Small intestine (tissue), 7 donors: Measurements from ENCODE around the gene LMF1. TPM values are rescaled to one million over a fixed set of nuclear protein-coding genes. Genes with fewer than 3 reads are reported as not detected.

Experiments used
- DNase-seq, 2 donors: peaks; one replicate each; pipeline versions ENCODE4 v3.0.0 to v3.0.0-alpha.2; 2013
- FAIRE-seq: peaks from 2 replicates; lab custom pipeline; 2012; peaks lifted over from hg19 to GRCh38; lab: Jason Lieb, UNC
- H3K27ac ChIP-seq, 3 donors: one replicate each; pipeline ENCODE4 v1.5.1; 2013; ENCODE audit warnings: low read length in 2 of 3, mild to moderate bottlenecking in 2 of 3, control low read depth in 1 of 3, inconsistent platforms in 1 of 3, low read depth in 1 of 3, moderate library complexity in 1 of 3
- H3K27me3 ChIP-seq, 3 donors: one replicate each; pipeline ENCODE4 v1.6.1; 2013; ENCODE audit warnings: low read length in 3 of 3, inconsistent platforms in 1 of 3; ENCODE audit not compliant: control insufficient read depth in 3 of 3, insufficient read depth in 3 of 3
- H3K36me3 ChIP-seq, 3 donors: one replicate each; pipeline ENCODE4 v1.6.1; 2013; ENCODE audit warnings: low read length in 3 of 3, inconsistent platforms in 1 of 3, low read depth in 1 of 3, mild to moderate bottlenecking in 1 of 3, moderate library complexity in 1 of 3; ENCODE audit not compliant: control insufficient read depth in 3 of 3, insufficient read depth in 2 of 3
- H3K4me1 ChIP-seq, 3 donors: one replicate each; pipeline ENCODE4 v1.6.1; 2013; ENCODE audit warnings: low read length in 2 of 3, inconsistent platforms in 1 of 3, low read depth in 1 of 3, mild to moderate bottlenecking in 1 of 3, moderate library complexity in 1 of 3; ENCODE audit not compliant: control insufficient read depth in 3 of 3, insufficient read depth in 2 of 3
- H3K4me3 ChIP-seq, 3 donors: one replicate each; pipeline ENCODE4 v1.5.1; 2013; ENCODE audit warnings: low read length in 3 of 3, control low read depth in 1 of 3, inconsistent platforms in 1 of 3, low read depth in 1 of 3, mild to moderate bottlenecking in 1 of 3, moderate library complexity in 1 of 3
- H3K9me3 ChIP-seq, 2 donors: one replicate each; pipeline ENCODE4 v1.6.1; 2013; ENCODE audit warnings: low read depth in 1 of 2, low read length in 1 of 2; ENCODE audit not compliant: control insufficient read depth in 2 of 2, insufficient read depth in 1 of 2
- WGBS, 3 donors: extraction: QIAGEN DNeasy Blood & Tissue Kit; methylation state at CpG; one replicate each; pipeline ENCODE4 v1.1.7; 2013; 5-methylcytosine and 5-hydroxymethylcytosine counted together
- polyA plus RNA-seq, 4 donors: library from polyadenylated mRNA; stranded (reverse) in 3 of 4; unstranded in 1 of 4; fragments of 200-250 nt in 3 of 4; fragments of 120-200 nt in 1 of 4; gene quantifications; one replicate each; pipeline versions ENCODE4 v1.2.1 to v1.2.3, GENCODE V29; 2013
- donor health status: healthy with polysubstance abuse.
- donor health status: control.
- donor health status: control.
- donor health status: Bipolar disorder and iron deficiency.
- donor health status: healthy.

Gene LMF1
- polyA plus RNA-seq, 4 donors = 8.2 to 18.0 (median 9.2) TPM

GRCh38 chr16:973366-973765, 2.6 kb upstream of the LMF1 start:
- Histone ChIP-seq H3K4me3 (no peak overlapping the region), H3K27ac (no peak overlapping the region), H3K9me3 (peaks cover 0 to 4% of the 10 kb centered on the region in 2 donors), H3K36me3 (peaks cover 0 to 3% (median 0%) of the 10 kb centered on the region in 3 donors), H3K4me1 (peaks cover 0 to 7% (median 3%) of the 10 kb centered on the region in 3 donors), H3K27me3 (peaks cover 0 to 8% (median 0%) of the 10 kb centered on the region in 3 donors)
- WGBS, 3 donors = 85 to 88% (median 87%) methylated on average over 16 to 17 of the region's 17 CpGs
- no peak for FAIRE-seq
- no peak for DNase-seq

GRCh38 chr16:972316-973002, 1.7 kb upstream of the LMF1 start:
- WGBS, 3 donors = 40 to 74% (median 58%) methylated on average over 30 to 32 of the region's 32 CpGs
- FAIRE-seq (no peak), DNase-seq (peak in 1 of 2 donors; percentile 7)
- Histone ChIP-seq H3K4me1 (peaks cover 0 to 7% (median 3%) of the 10 kb centered on the region in 3 donors), H3K9me3 (peaks cover 0 to 4% of the 10 kb centered on the region in 2 donors), H3K36me3 (peaks cover 0 to 9% (median 0%) of the 10 kb centered on the region in 3 donors), H3K4me3 (no peak overlapping the region), H3K27ac (no peak overlapping the region), H3K27me3 (peaks cover 0 to 5% (median 0%) of the 10 kb centered on the region in 3 donors)

- DNase-seq (no peak), FAIRE-seq (no peak)
- Histone ChIP-seq H3K4me3 (no peak overlapping the region), H3K9me3 (peaks cover 0 to 4% of the 10 kb centered on the region in 2 donors), H3K4me1 (peaks cover 0 to 7% (median 3%) of the 10 kb centered on the region in 3 donors), H3K36me3 (peaks cover 0 to 14% (median 0%) of the 10 kb centered on the region in 3 donors), H3K27ac (no peak overlapping the region), H3K27me3 (peaks cover 0 to 5% (median 0%) of the 10 kb centered on the region in 3 donors)
- 55 to 90% (median 73%) methylated on average over 8 of the region's 8 CpGs for WGBS, 3 donors
Observed at GRCh38 chr16:971981-972315, 1.2 kb upstream of the LMF1 start.

- peaks cover 0 to 18% (median 0%) of the 10 kb centered on the region in 3 donors for H3K36me3 ChIP-seq
- no peak overlapping the region for H3K27ac ChIP-seq
- WGBS, 3 donors = 85 to 94% (median 93%) methylated on average over 5 of the region's 5 CpGs
- no peak overlapping the region for H3K4me3 ChIP-seq
- H3K27me3 ChIP-seq = peaks cover 0 to 5% (median 0%) of the 10 kb centered on the region in 3 donors
- FAIRE-seq (no peak), DNase-seq (no peak)
- H3K4me1 ChIP-seq = peaks cover 0 to 7% (median 3%) of the 10 kb centered on the region in 3 donors
- H3K9me3 ChIP-seq = peaks cover 0 to 5% of the 10 kb centered on the region in 2 donors
Observed at GRCh38 chr16:971582-971905, 760 bp upstream of the LMF1 start.

- WGBS, 3 donors = 0 to 1% (median 1%) methylated on average over 33 to 42 of the region's 42 CpGs
Observed at GRCh38 chr16:970386-970765, 408 bp downstream of the LMF1 start.

GRCh38 chr16:969508-970385, 1.0 kb downstream of the LMF1 start:
- 46 to 58% (median 57%) methylated on average over 49 to 55 of the region's 55 CpGs for WGBS, 3 donors
- no peak for DNase-seq

More at GRCh38 chr16:970386-970765, 408 bp downstream of the LMF1 start:
- peaks cover 0 to 25% (median 0%) of the 10 kb centered on the region in 3 donors for H3K36me3 ChIP-seq
- peaks cover 0 to 5% (median 0%) of the 10 kb centered on the region in 3 donors for H3K27me3 ChIP-seq
- no peak for DNase-seq
- H3K9me3 ChIP-seq = peaks cover 0 to 17% of the 10 kb centered on the region in 2 donors
- FAIRE-seq = no peak
- H3K27ac ChIP-seq = peak overlapping the region; percentile 65 to 84 (median 77)
- peaks cover 0 to 7% (median 3%) of the 10 kb centered on the region in 3 donors for H3K4me1 ChIP-seq
- peak overlapping the region; percentile 63 to 91 (median 74) for H3K4me3 ChIP-seq

GRCh38 chr16:968620-969019, 2.2 kb downstream of the LMF1 start:
- peaks cover 0 to 21% of the 10 kb centered on the region in 2 donors for H3K9me3 ChIP-seq
- H3K4me1 ChIP-seq = peaks cover 0 to 7% (median 3%) of the 10 kb centered on the region in 3 donors
- DNase-seq (no peak), FAIRE-seq (no peak)
- H3K27me3 ChIP-seq = peaks cover 0 to 5% (median 0%) of the 10 kb centered on the region in 3 donors
- 83 to 87% (median 85%) methylated on average over 8 of the region's 8 CpGs for WGBS, 3 donors
- peaks cover 0 to 30% (median 0%) of the 10 kb centered on the region in 3 donors for H3K36me3 ChIP-seq
- H3K27ac ChIP-seq = no peak overlapping the region
- no peak overlapping the region for H3K4me3 ChIP-seq

More at GRCh38 chr16:969508-970385, 1.0 kb downstream of the LMF1 start:
- FAIRE-seq = no peak
- Histone ChIP-seq H3K27me3 (peaks cover 0 to 5% (median 0%) of the 10 kb centered on the region in 3 donors), H3K4me3 (peak overlapping the region; percentile 63 to 91 (median 74)), H3K27ac (peak overlapping the region in 2 of 3 donors; percentile 77 to 84), H3K9me3 (peaks cover 0 to 21% of the 10 kb centered on the region in 2 donors), H3K36me3 (peaks cover 0 to 26% (median 0%) of the 10 kb centered on the region in 3 donors), H3K4me1 (peaks cover 0 to 7% (median 3%) of the 10 kb centered on the region in 3 donors)
